Hepatocyte (in vitro differentiated cells): ENCODE results near the gene CYTH2. TPM values are rescaled to one million over a fixed set of nuclear protein-coding genes. Genes with fewer than 3 reads are reported as not detected.

ENCODE experiments used
- DNase-seq: peaks from one replicate; pipeline ENCODE4 v3.0.0-alpha.2; 2016; ENCODE audit warnings: low spot score
- H2AFZ ChIP-seq: fragments of 200-600 bp; sonication (generic); 2 replicates; pipeline ENCODE4 v1.6.0; 2016; ENCODE audit warnings: antibody characterized with exemption, mild to moderate bottlenecking
- H3K27ac ChIP-seq: fragments of 200-600 bp; sonication (generic); 2 replicates; pipeline ENCODE4 v1.5.1; 2016; ENCODE audit warnings: mild to moderate bottlenecking
- H3K27me3 ChIP-seq: fragments of 200-600 bp; sonication (generic); 2 replicates; pipeline ENCODE4 v1.6.1; 2016
- H3K36me3 ChIP-seq: fragments of 200-600 bp; sonication (generic); replicated peaks from 2 replicates; pipeline ENCODE4 v1.5.1; 2016; ENCODE audit warnings: low read depth; ENCODE audit not compliant: insufficient read depth
- H3K4me1 ChIP-seq: fragments of 200-600 bp; sonication (generic); 2 replicates; pipeline ENCODE4 v1.5.1; 2016; ENCODE audit warnings: mild to moderate bottlenecking, moderate library complexity; ENCODE audit not compliant: insufficient read depth
- H3K4me2 ChIP-seq: fragments of 200-600 bp; sonication (generic); 2 replicates; pipeline ENCODE4 v1.6.0; 2016
- H3K4me3 ChIP-seq: fragments of 200-600 bp; sonication (generic); 2 replicates; pipeline ENCODE4 v1.5.1; 2016; ENCODE audit warnings: mild to moderate bottlenecking
- H3K79me2 ChIP-seq: fragments of 200-600 bp; sonication (generic); 2 replicates; pipeline ENCODE4 v1.6.0; 2017; ENCODE audit warnings: mild to moderate bottlenecking
- H3K9me2 ChIP-seq: fragments of 200-600 bp; sonication (generic); replicated peaks from 2 replicates; pipeline ENCODE4 v1.6.0; 2017; ENCODE audit warnings: mild to moderate bottlenecking; ENCODE audit not compliant: insufficient read depth
- H3K9me3 ChIP-seq: fragments of 200-600 bp; sonication (generic); 2 replicates; pipeline ENCODE4 v1.5.1; 2016; ENCODE audit warnings: low read depth, mild to moderate bottlenecking
- H4K20me1 ChIP-seq: fragments of 200-600 bp; sonication (generic); 2 replicates; pipeline ENCODE4 v1.6.0; 2016; ENCODE audit warnings: mild to moderate bottlenecking; ENCODE audit not compliant: insufficient read depth, poor library complexity, severe bottlenecking
- CTCF ChIP-seq: fragments of 200-600 bp; sonication (generic); IDR thresholded peaks from 2 replicates; pipeline ENCODE4 v1.5.1; 2016; ENCODE audit warnings: antibody characterized with exemption, mild to moderate bottlenecking; ENCODE audit not compliant: poor library complexity
- EZH2 ChIP-seq: fragments of 200-600 bp; sonication (generic); IDR thresholded peaks from 2 replicates; pipeline ENCODE4 v1.6.1; 2016; ENCODE audit warnings: antibody characterized with exemption, mild to moderate bottlenecking, borderline replicate concordance
- EZH2phosphoT487 ChIP-seq: fragments of 200-600 bp; sonication (generic); IDR thresholded peaks from one replicate; pipeline ENCODE4 v1.6.1; 2018; ENCODE audit warnings: antibody characterized with exemption, mild to moderate bottlenecking, low read depth, moderate library complexity; ENCODE audit not compliant: unreplicated experiment, severe bottlenecking
- WGBS: methylation state at CpG from one replicate; pipeline ENCODE4 v1.1.6; 2016; ENCODE audit warnings: low lambda C conversion rate; ENCODE audit errors: missing lambda C conversion rate; 5-methylcytosine and 5-hydroxymethylcytosine counted together
- polyA plus RNA-seq: library from polyadenylated mRNA; unstranded; fragments of >200 nt; fragmentation: Nextera tagmentation; extraction: Ambion mirVana; gene quantifications from 2 replicates; pipeline ENCODE4 v1.2.1, GENCODE V29; 2016
- total RNA-seq: library from RNA; depleted of rRNA; stranded (reverse); fragments of >200 nt; gene quantifications from 2 replicates; pipeline ENCODE4 v1.2.3, GENCODE V29; 2014

Gene CYTH2
- total and polyA plus RNA-seq, 2 experiments from 2014 or later = 63.1 to 80.1 TPM

GRCh38 chr19:48478339-48479256, 9.4 kb downstream of the CYTH2 start:
- H3K27me3 ChIP-seq = no peaks in the 10 kb centered on the region
- H3K9me3 ChIP-seq = no peaks in the 10 kb centered on the region
- H3K27ac ChIP-seq = no peak overlapping the region
- H2AFZ ChIP-seq = no peak overlapping the region
- H4K20me1 ChIP-seq = peaks cover 4% of the 10 kb centered on the region
- no peaks in the 10 kb centered on the region for H3K36me3 ChIP-seq
- 94% methylated on average over 16 of the region's 29 CpGs for WGBS
- H3K4me1 ChIP-seq = no peaks in the 10 kb centered on the region
- no peaks in the 10 kb centered on the region for H3K9me2 ChIP-seq
- H3K79me2 ChIP-seq = no peaks in the 10 kb centered on the region
- H3K4me3 ChIP-seq = no peak overlapping the region
- no peak for DNase-seq
- H3K4me2 ChIP-seq = no peak overlapping the region
- no peak for TF ChIP-seq EZH2phosphoT487
- no peak for TF ChIP-seq EZH2
- TF ChIP-seq CTCF = no peak

GRCh38 chr19:48479686-48480085, 10.5 kb downstream of the CYTH2 start:
- no peaks in the 10 kb centered on the region for H3K9me3 ChIP-seq
- no peak overlapping the region for H3K27ac ChIP-seq
- H2AFZ ChIP-seq = no peak overlapping the region
- no peak overlapping the region for H3K4me3 ChIP-seq
- 98% methylated on average over 7 of the region's 7 CpGs for WGBS
- no peaks in the 10 kb centered on the region for H3K36me3 ChIP-seq
- no peak overlapping the region for H3K4me2 ChIP-seq
- TF ChIP-seq EZH2phosphoT487 (no peak), EZH2 (no peak), CTCF (no peak)
- no peaks in the 10 kb centered on the region for H3K9me2 ChIP-seq
- H3K4me1 ChIP-seq = no peaks in the 10 kb centered on the region
- no peaks in the 10 kb centered on the region for H3K27me3 ChIP-seq
- DNase-seq = no peak
- no peaks in the 10 kb centered on the region for H3K79me2 ChIP-seq
- no peaks in the 10 kb centered on the region for H4K20me1 ChIP-seq

GRCh38 chr19:48480183-48480557, 11.0 kb downstream of the CYTH2 start:
- no peak for DNase-seq

More at GRCh38 chr19:48480183-48480557, 11.0 kb downstream of the CYTH2 start:
- no peak overlapping the region for H3K4me2 ChIP-seq
- no peak overlapping the region for H3K4me3 ChIP-seq
- no peaks in the 10 kb centered on the region for H3K9me2 ChIP-seq
- H3K27me3 ChIP-seq = no peaks in the 10 kb centered on the region
- H3K4me1 ChIP-seq = no peaks in the 10 kb centered on the region
- 94% methylated on average over 31 of the region's 32 CpGs for WGBS
- no peaks in the 10 kb centered on the region for H4K20me1 ChIP-seq
- H2AFZ ChIP-seq = no peak overlapping the region
- no peaks in the 10 kb centered on the region for H3K79me2 ChIP-seq
- H3K9me3 ChIP-seq = no peaks in the 10 kb centered on the region
- H3K36me3 ChIP-seq = no peaks in the 10 kb centered on the region
- TF ChIP-seq EZH2 (no peak), EZH2phosphoT487 (no peak), CTCF (no peak)
- H3K27ac ChIP-seq = no peak overlapping the region
